Activated CD8-positive, alpha-beta memory T cell treated with anti-CD3 and anti-CD28 coated beads for 4 hours (primary cell): ENCODE data around the gene TMPRSS2.
"Not testable (repeated sequence)": the region's sequence is repeated elsewhere in the genome, so short reads cannot be mapped to it uniquely, and the experiment has no call there.

Experiments used
- DNase-seq, 2 donors: peaks; one replicate each; pipeline ENCODE4 v3.0.0-alpha.2; 2020; ENCODE audit warnings: low read depth in 2 of 2

The TMPRSS2 gene

DNA sequence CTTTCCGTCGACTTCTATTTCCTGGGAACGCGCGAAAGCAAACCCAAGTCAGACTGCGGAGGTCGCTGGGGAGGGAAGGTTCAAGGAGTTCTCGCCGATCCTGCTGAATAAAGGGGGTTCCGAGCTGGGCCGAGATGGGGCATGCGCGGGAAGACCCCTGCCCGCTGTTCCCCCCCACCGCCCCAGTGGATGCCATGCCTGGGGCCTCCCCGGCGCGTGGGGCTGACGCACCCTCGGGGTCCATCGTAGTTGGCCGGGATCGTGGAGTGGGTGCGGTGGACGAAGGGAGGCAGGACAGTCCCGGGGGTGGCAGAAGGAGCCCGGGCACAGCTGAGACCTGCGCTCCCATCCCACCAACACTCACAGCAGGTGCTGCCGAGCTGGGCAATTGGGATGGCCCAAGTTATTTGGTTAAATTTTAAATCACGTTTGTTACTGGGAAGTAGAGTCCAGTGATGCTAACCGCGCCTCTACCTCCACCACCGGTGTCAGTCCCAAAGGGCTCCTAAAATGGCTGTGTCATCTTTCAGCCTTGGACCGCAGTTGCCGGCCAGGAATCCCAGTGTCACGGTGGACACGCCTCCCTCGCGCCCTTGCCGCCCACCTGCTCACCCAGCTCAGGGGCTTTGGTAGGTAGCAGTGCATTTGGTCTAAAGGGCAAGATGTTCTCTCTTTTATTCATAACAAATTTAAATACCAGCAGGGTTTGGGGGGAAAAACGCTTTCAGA, 81.1 kb downstream of the TMPRSS2 start:
- no peak for DNase-seq

GRCh38 chr21:41425954-41426675, 81.8 kb downstream of the TMPRSS2 start, which contains the start of gene MX1:
Gene MX1, plus strand, starts transcription at chr21:41426239. Its CDS starts 5,832 bp downstream, at chr21:41432071.
- DNase-seq, result peak; percentile 72 to 87

DNA sequence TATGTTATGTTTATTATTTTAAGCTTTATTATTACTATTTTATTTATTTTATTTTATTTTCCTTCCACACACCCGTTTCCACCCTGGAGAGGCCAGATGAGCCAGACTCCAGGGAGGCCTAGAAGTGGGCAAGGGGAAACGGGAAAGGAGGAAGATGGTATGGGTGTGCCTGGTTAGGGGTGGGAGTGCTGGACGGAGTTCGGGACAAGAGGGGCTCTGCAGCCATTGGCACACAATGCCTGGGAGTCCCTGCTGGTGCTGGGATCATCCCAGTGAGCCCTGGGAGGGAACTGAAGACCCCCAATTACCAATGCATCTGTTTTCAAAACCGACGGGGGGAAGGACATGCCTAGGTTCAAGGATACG, 82.4 kb downstream of the TMPRSS2 start:
- no peak for DNase-seq

- DNase-seq, result not testable (repeated sequence)
Measured at GRCh38 chr21:41423305-41423636, 84.7 kb downstream of the TMPRSS2 start.

GRCh38 chr21:41422546-41423304, 85.2 kb downstream of the TMPRSS2 start:
- DNase-seq, result no peak

DNA sequence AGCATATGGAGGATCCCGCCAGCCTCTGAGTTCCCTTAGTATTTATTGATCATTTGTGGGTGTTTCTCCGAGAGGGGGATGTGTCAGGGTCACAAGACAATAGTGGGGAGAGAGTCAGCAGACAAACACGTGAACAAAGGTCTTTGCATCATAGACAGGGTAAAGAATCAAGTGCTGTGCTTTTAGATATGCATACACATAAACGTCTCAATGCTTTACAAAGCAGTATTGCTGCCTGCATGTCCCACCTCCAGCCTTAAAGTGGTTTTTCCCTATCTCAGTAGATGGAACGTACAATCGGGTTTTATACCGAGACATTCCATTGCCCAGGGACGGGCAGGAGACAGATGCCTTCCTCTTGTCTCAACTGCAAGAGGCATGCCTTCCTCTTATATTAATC, 87.0 kb downstream of the TMPRSS2 start:
- not testable (repeated sequence) for DNase-seq

GRCh38 chr21:41419921-41420862, 87.8 kb downstream of the TMPRSS2 start:
- DNase-seq, result peak; percentile 41 to 54

GRCh38 chr21:41418956-41419680, 88.8 kb downstream of the TMPRSS2 start:
- DNase-seq, result no peak

DNA sequence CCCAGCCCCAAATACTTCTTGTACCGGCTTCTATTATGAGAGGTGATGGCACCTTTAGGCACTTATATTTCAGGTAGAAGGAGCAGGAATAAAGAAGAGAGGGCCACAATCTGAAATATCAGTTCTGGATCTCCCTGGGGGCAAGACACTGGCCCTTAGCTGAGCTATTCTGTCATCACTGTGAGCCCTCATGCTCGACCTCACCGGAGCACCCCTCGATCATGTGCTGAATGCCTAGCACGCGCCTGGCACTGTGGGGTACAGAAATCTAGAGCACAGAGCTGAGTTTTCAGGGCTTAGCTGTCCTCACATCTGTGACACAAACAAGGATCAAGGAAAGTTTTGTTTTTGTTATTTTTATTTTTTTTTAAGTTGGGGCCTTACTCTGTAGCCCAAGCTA, 89.6 kb downstream of the TMPRSS2 start:
- no peak for DNase-seq

DNA sequence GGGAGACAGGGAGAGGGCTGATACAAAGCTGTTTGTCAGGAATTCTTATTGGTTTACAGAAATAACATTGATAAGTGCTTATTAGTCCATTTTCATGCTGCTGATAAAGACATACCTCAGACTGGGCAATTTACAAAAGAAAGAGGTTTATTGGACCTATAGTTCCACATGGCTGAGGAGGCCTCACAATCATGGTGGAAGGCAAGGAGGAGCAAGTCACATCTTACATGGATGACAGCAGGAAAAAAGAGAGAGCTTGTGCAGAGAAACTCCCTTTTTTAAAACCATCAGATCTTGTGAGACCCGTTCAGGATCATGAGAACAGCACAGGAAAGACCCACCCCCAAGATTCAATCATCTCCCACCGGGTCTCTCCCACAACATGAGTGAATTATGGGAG, 90.5 kb downstream of the TMPRSS2 start:
- DNase-seq, result not testable (repeated sequence)
